ENCODE results near the gene MRPL38. TPM values are rescaled to one million over a fixed set of nuclear protein-coding genes. Genes with fewer than 3 reads are reported as not detected.
A peak's percentile ranks its signal among the peaks of the same experiment; 100 is the strongest.

MRPL38 gene
- total RNA-seq, 1 donor: 36.6 TPM

- DNase-seq (ENCODE audit: insufficient read length, low spot score, missing footprints): peak; percentile 78
- no peak overlapping the region for H3K4me2 ChIP-seq (ENCODE audit: insufficient read depth, low read length)
- H3K9me3 ChIP-seq (ENCODE audit: low read depth, low read length): no peaks in the 10 kb centered on the region
- H3K79me2 ChIP-seq (ENCODE audit: insufficient read depth, low read length): no peaks in the 10 kb centered on the region
- no peaks in the 10 kb centered on the region for H3K27me3 ChIP-seq (ENCODE audit: insufficient read depth, low read length)
- peak; percentile 40 for TF ChIP-seq CTCF (IDR thresholded peaks at IDR 0.05; ENCODE audit: extremely low read depth, low read depth, low read length)
- no peaks in the 10 kb centered on the region for H3K4me1 ChIP-seq (ENCODE audit: insufficient read depth, low read length)
- no peak overlapping the region for H3K4me3 ChIP-seq (ENCODE audit: insufficient read depth, low read length)
- no peaks in the 10 kb centered on the region for H4K20me1 ChIP-seq (ENCODE audit: insufficient read depth, low read length)
- H3K27ac ChIP-seq (ENCODE audit: low read depth, low read length): no peak overlapping the region
- H3K36me3 ChIP-seq (ENCODE audit: insufficient read depth, low read length): peaks cover 21% of the 10 kb centered on the region
- H2AFZ ChIP-seq (ENCODE audit: low read length): no peak overlapping the region
These were observed 22.7 kb upstream of the MRPL38 start for GRCh38 chr17:75927286-75927922.

- H3K27me3 ChIP-seq (ENCODE audit: insufficient read depth, low read length): no peaks in the 10 kb centered on the region
- no peaks in the 10 kb centered on the region for H3K79me2 ChIP-seq (ENCODE audit: insufficient read depth, low read length)
- no peak for TF ChIP-seq CTCF (IDR thresholded peaks at IDR 0.05; ENCODE audit: extremely low read depth, low read depth, low read length)
- H4K20me1 ChIP-seq (ENCODE audit: insufficient read depth, low read length): no peaks in the 10 kb centered on the region
- no peaks in the 10 kb centered on the region for H3K4me1 ChIP-seq (ENCODE audit: insufficient read depth, low read length)
- no peak overlapping the region for H3K4me2 ChIP-seq (ENCODE audit: insufficient read depth, low read length)
- DNase-seq (ENCODE audit: insufficient read length, low spot score, missing footprints): peak; percentile 13
- H2AFZ ChIP-seq (ENCODE audit: low read length): no peak overlapping the region
- no peak overlapping the region for H3K27ac ChIP-seq (ENCODE audit: low read depth, low read length)
- no peak overlapping the region for H3K4me3 ChIP-seq (ENCODE audit: insufficient read depth, low read length)
- H3K9me3 ChIP-seq (ENCODE audit: low read depth, low read length): no peaks in the 10 kb centered on the region
- H3K36me3 ChIP-seq (ENCODE audit: insufficient read depth, low read length): peaks cover 16% of the 10 kb centered on the region
These were observed 21.8 kb upstream of the MRPL38 start for GRCh38 chr17:75926456-75926855.

GRCh38 chr17:75925912-75926311, 21.2 kb upstream of the MRPL38 start:
- Histone ChIP-seq H2AFZ (ENCODE audit: low read length) (no peak overlapping the region), H3K4me1 (ENCODE audit: insufficient read depth, low read length) (no peaks in the 10 kb centered on the region), H3K27ac (ENCODE audit: low read depth, low read length) (no peak overlapping the region), H3K27me3 (ENCODE audit: insufficient read depth, low read length) (no peaks in the 10 kb centered on the region), H3K4me2 (ENCODE audit: insufficient read depth, low read length) (no peak overlapping the region), H3K9me3 (ENCODE audit: low read depth, low read length) (no peaks in the 10 kb centered on the region), H3K36me3 (ENCODE audit: insufficient read depth, low read length) (peaks cover 16% of the 10 kb centered on the region), H3K4me3 (ENCODE audit: insufficient read depth, low read length) (no peak overlapping the region), H4K20me1 (ENCODE audit: insufficient read depth, low read length) (no peaks in the 10 kb centered on the region), H3K79me2 (ENCODE audit: insufficient read depth, low read length) (no peaks in the 10 kb centered on the region)
- no peak for TF ChIP-seq CTCF (IDR thresholded peaks at IDR 0.05; ENCODE audit: extremely low read depth, low read depth, low read length)
- peak; percentile 42 for DNase-seq (ENCODE audit: insufficient read length, low spot score, missing footprints)

DNA sequence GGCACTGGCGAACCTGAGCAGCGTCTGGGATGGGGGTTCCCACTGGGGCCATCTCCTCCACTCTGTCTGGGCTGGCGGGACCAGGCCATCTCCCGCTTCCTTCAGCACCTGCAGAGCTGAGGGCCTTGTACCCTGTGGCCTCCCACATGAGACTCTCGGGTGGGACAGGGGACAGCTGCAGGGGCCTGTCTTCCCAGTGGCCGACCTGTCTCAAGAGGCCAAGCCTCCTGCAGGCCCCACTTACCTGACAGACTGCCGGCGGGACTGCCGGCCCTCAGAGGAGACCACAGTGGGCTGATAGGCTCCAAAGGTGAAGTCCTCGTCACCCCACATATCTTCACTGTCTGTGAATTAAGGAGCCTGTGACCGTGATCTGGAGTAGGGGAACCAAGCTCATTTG, 20.4 kb upstream of the MRPL38 start:
- Histone ChIP-seq H3K4me1 (ENCODE audit: insufficient read depth, low read length) (no peaks in the 10 kb centered on the region), H2AFZ (ENCODE audit: low read length) (no peak overlapping the region), H3K27ac (ENCODE audit: low read depth, low read length) (no peak overlapping the region), H4K20me1 (ENCODE audit: insufficient read depth, low read length) (no peaks in the 10 kb centered on the region), H3K27me3 (ENCODE audit: insufficient read depth, low read length) (no peaks in the 10 kb centered on the region), H3K4me2 (ENCODE audit: insufficient read depth, low read length) (no peak overlapping the region), H3K4me3 (ENCODE audit: insufficient read depth, low read length) (no peak overlapping the region), H3K9me3 (ENCODE audit: low read depth, low read length) (no peaks in the 10 kb centered on the region), H3K36me3 (ENCODE audit: insufficient read depth, low read length) (peaks cover 16% of the 10 kb centered on the region), H3K79me2 (ENCODE audit: insufficient read depth, low read length) (no peaks in the 10 kb centered on the region)
- no peak for TF ChIP-seq CTCF (IDR thresholded peaks at IDR 0.05; ENCODE audit: extremely low read depth, low read depth, low read length)
- peak; percentile 9 for DNase-seq (ENCODE audit: insufficient read length, low spot score, missing footprints)

Measured in osteoblast (primary cell).